Measurements from ENCODE around the gene RDH14.

Gene RDH14

GRCh38 chr2:18560031-18560796, at the start of gene RDH14:
Gene RDH14, minus strand, starts transcription at chr2:18560653. Its CDS starts 81 bp downstream, at chr2:18560572.
- peak; percentile 94 for DNase-seq

- no peak for DNase-seq
Observed at GRCh38 chr2:18610090-18610489, 49.6 kb upstream of the RDH14 start.

GRCh38 chr2:18605115-18605514, 44.7 kb upstream of the RDH14 start:
- no peak for DNase-seq

GRCh38 chr2:18604531-18604885, 44.1 kb upstream of the RDH14 start:
- DNase-seq: no peak

GRCh38 chr2:18603854-18604530, 43.5 kb upstream of the RDH14 start:
- DNase-seq: no peak

GRCh38 chr2:18602298-18602697, 41.8 kb upstream of the RDH14 start:
- DNase-seq: no peak

GRCh38 chr2:18600255-18600613, 39.8 kb upstream of the RDH14 start:
- DNase-seq: no peak

- no peak for DNase-seq
Observed at GRCh38 chr2:18599509-18600254, 39.2 kb upstream of the RDH14 start.

GRCh38 chr2:18598848-18599484, 38.5 kb upstream of the RDH14 start:
- no peak for DNase-seq

GRCh38 chr2:18597618-18598017, 37.2 kb upstream of the RDH14 start:
- no peak for DNase-seq

- DNase-seq: no peak
Observed at GRCh38 chr2:18596993-18597392, 36.5 kb upstream of the RDH14 start.

GRCh38 chr2:18593496-18593895, 33.0 kb upstream of the RDH14 start:
- DNase-seq: no peak

- DNase-seq: no peak
Observed at GRCh38 chr2:18592372-18592771, 31.9 kb upstream of the RDH14 start.

- DNase-seq: no peak
Observed at GRCh38 chr2:18589354-18589753, 28.9 kb upstream of the RDH14 start, which contains the start of gene NT5C1B. Gene NT5C1B, minus strand, starts transcription at chr2:18589569. Its CDS starts 101 bp downstream, at chr2:18589468.

- no peak for DNase-seq
Observed at GRCh38 chr2:18588802-18589201, 28.3 kb upstream of the RDH14 start.

- DNase-seq: no peak
Observed at GRCh38 chr2:18588049-18588448, 27.6 kb upstream of the RDH14 start.

- no peak for DNase-seq
Observed at GRCh38 chr2:18585526-18585925, 25.1 kb upstream of the RDH14 start.

- no peak for DNase-seq
Observed at GRCh38 chr2:18584608-18584954, 24.1 kb upstream of the RDH14 start.

- DNase-seq: no peak
Observed at GRCh38 chr2:18583905-18584607, 23.6 kb upstream of the RDH14 start.

- DNase-seq: no peak
Observed at GRCh38 chr2:18580606-18581005, 20.2 kb upstream of the RDH14 start.

- no peak for DNase-seq
Observed at GRCh38 chr2:18578033-18578432, 17.6 kb upstream of the RDH14 start.

- DNase-seq: no peak
Observed at GRCh38 chr2:18566145-18566769, 5.8 kb upstream of the RDH14 start.

- DNase-seq: no peak
Observed at GRCh38 chr2:18560797-18561085, 288 bp upstream of the RDH14 start.

Data from kidney glomerular epithelial cell (primary cell).